IMR-90 (cell line): ENCODE measurements around the gene TCERG1L. TPM values are rescaled to one million over a fixed set of nuclear protein-coding genes. Genes with fewer than 3 reads are reported as not detected.

Experiments used
- ATAC-seq: fragments of 200-7000 bp; cut with Tn5 transposase; 2 replicates; pipeline ENCODE4 v1.9.1; 2020; ENCODE audit warnings: low read depth, mild to moderate bottlenecking, moderate library complexity
- BruUV-seq: library from RNA; stranded (reverse); fragments of 400-500 nt; replicated peaks from 2 replicates; lab custom pipeline; 2021; lab: Mats Ljungman, UMichigan
- CTCF ChIA-PET: fragments of 300-600 bp; formaldehyde crosslinking; extraction: SDS; loops from one replicate; lab custom pipeline; 2021; ENCODE audit warnings: antibody characterized with exemption; lab: Yijun Ruan, JAX
- POLR2A ChIA-PET: fragments of 300-600 bp; sonication (Branson Sonifier 250); formaldehyde crosslinking; loops from one replicate; lab custom pipeline; 2022; ENCODE audit warnings: antibody characterized with exemption; ENCODE audit not compliant: unreplicated experiment; lab: Charles Lee
- DNase-seq: peaks from one replicate; pipeline ENCODE4 v3.0.0; 2013
- H2AFZ ChIP-seq: replicated peaks from 2 replicates; pipeline ENCODE3; 2013; ENCODE audit warnings: low read length, mild to moderate bottlenecking; ENCODE audit not compliant: poor library complexity
- H2AK5ac ChIP-seq: 2 replicates; pipeline ENCODE4 v1.6.1; 2013; ENCODE audit warnings: low read depth, low read length, inconsistent platforms
- H2AK9ac ChIP-seq: replicated peaks from 2 replicates; pipeline ENCODE3; 2013; ENCODE audit warnings: mild to moderate bottlenecking, low read depth, low read length, moderate library complexity; ENCODE audit not compliant: poor library complexity
- H2BK120ac ChIP-seq: 2 replicates; pipeline ENCODE4 v1.6.1; 2013; ENCODE audit warnings: low read depth, low read length, inconsistent platforms
- H2BK15ac ChIP-seq: 3 replicates; pipeline ENCODE4 v1.6.1; 2013; ENCODE audit warnings: low read depth, low read length, inconsistent platforms
- H2BK20ac ChIP-seq: 2 replicates; pipeline ENCODE4 v1.6.1; 2013; ENCODE audit warnings: low read depth, mild to moderate bottlenecking, inconsistent platforms, low read length, moderate library complexity
- H2BK5ac ChIP-seq: 2 replicates; pipeline ENCODE4 v1.6.1; 2013; ENCODE audit warnings: mild to moderate bottlenecking, low read depth, low read length, inconsistent platforms; ENCODE audit not compliant: poor library complexity, severe bottlenecking
- H3K14ac ChIP-seq: replicated peaks from 2 replicates; pipeline ENCODE4 v1.6.1; 2013; ENCODE audit warnings: low read depth, low read length, inconsistent platforms
- H3K18ac ChIP-seq: 2 replicates; pipeline ENCODE4 v1.6.1; 2013; ENCODE audit warnings: low read depth, low read length, control low read depth
- H3K23ac ChIP-seq: 2 replicates; pipeline ENCODE4 v1.6.1; 2013; ENCODE audit warnings: low read depth, low read length, inconsistent platforms
- H3K27ac ChIP-seq: 2 replicates; pipeline ENCODE4 v1.5.1; 2013; ENCODE audit warnings: mild to moderate bottlenecking, control low read depth, low read length; ENCODE audit not compliant: insufficient read depth
- H3K27me3 ChIP-seq: 2 replicates; pipeline ENCODE4 v1.6.1; 2013; ENCODE audit warnings: low read length; ENCODE audit not compliant: control insufficient read depth, insufficient read depth
- H3K36me3 ChIP-seq: 2 replicates; pipeline ENCODE4 v1.6.1; 2013; ENCODE audit warnings: low read length, mixed read lengths; ENCODE audit not compliant: control insufficient read depth, insufficient read depth
- H3K4ac ChIP-seq: 2 replicates; pipeline ENCODE4 v1.6.1; 2013; ENCODE audit warnings: low read depth, low read length, inconsistent platforms
- H3K4me1 ChIP-seq: 2 replicates; pipeline ENCODE4 v1.6.1; 2013; ENCODE audit warnings: low read length, mixed read lengths; ENCODE audit not compliant: control insufficient read depth, insufficient read depth
- H3K4me2 ChIP-seq: 2 replicates; pipeline ENCODE4 v1.6.1; 2013; ENCODE audit warnings: low read depth, mild to moderate bottlenecking, control low read depth, low read length, moderate library complexity
- H3K4me3 ChIP-seq: 2 replicates; pipeline ENCODE4 v1.5.1; 2013; ENCODE audit warnings: low read depth, mild to moderate bottlenecking, control low read depth, low read length, moderate library complexity; ENCODE audit not compliant: insufficient read depth
- H3K56ac ChIP-seq: 2 replicates; pipeline ENCODE4 v1.6.1; 2013; ENCODE audit warnings: low read length, inconsistent platforms; ENCODE audit not compliant: insufficient read depth; ENCODE audit errors: extremely low read depth
- H3K79me1 ChIP-seq, 2 experiments: 2 replicates each; pipeline ENCODE4 v1.6.1; 2013; ENCODE audit warnings: low read length in 2 of 2, inconsistent platforms in 1 of 2, low read depth in 1 of 2
- H3K9ac ChIP-seq: 2 replicates; pipeline ENCODE4 v1.6.1; 2013; ENCODE audit warnings: low read depth, low read length, control low read depth
- H3K9me1 ChIP-seq: 2 replicates; pipeline ENCODE4 v1.6.1; 2013; ENCODE audit warnings: low read length, inconsistent platforms; ENCODE audit not compliant: insufficient read depth
- H3K9me3 ChIP-seq: 2 replicates; pipeline ENCODE4 v1.6.1; 2013; ENCODE audit warnings: low read length; ENCODE audit not compliant: control insufficient read depth, insufficient read depth
- H4K20me1 ChIP-seq: 2 replicates; pipeline ENCODE4 v1.6.1; 2013; ENCODE audit warnings: low read length, inconsistent platforms; ENCODE audit not compliant: insufficient read depth
- H4K5ac ChIP-seq: 2 replicates; pipeline ENCODE4 v1.6.1; 2013; ENCODE audit warnings: mild to moderate bottlenecking, low read depth, low read length, control low read depth
- H4K8ac ChIP-seq, 2 experiments: 2 replicates each; pipeline ENCODE4 v1.6.1; 2013; ENCODE audit warnings: low read depth in 2 of 2, low read length in 2 of 2, control low read depth in 1 of 2, inconsistent platforms in 1 of 2
- H4K91ac ChIP-seq: 2 replicates; pipeline ENCODE4 v1.6.1; 2013; ENCODE audit warnings: low read depth, low read length, inconsistent platforms; ENCODE audit not compliant: insufficient read depth
- BHLHE40 ChIP-seq: fragments of 150-350 bp; IDR thresholded peaks from 2 replicates; pipeline ENCODE4 v1.6.1; 2016; ENCODE audit warnings: mild to moderate bottlenecking, low read depth, low read length
- CEBPB ChIP-seq: IDR thresholded peaks from 2 replicates; pipeline ENCODE4 v1.6.1; 2012; ENCODE audit warnings: low read depth, low read length, improper control_type of control experiment
- CHD1 ChIP-seq: IDR thresholded peaks from 2 replicates; pipeline ENCODE4 v1.6.1; 2012; ENCODE audit warnings: low read depth, low read length, improper control_type of control experiment
- FOS ChIP-seq: fragments of 150-350 bp; IDR thresholded peaks from 2 replicates; pipeline ENCODE4 v1.6.1; 2016; ENCODE audit warnings: low read depth, low read length
- MAFK ChIP-seq: IDR thresholded peaks from 2 replicates; pipeline ENCODE4 v1.6.1; 2012; ENCODE audit warnings: low read depth, low read length, improper control_type of control experiment
- MAZ ChIP-seq: IDR thresholded peaks from 2 replicates; pipeline ENCODE4 v1.6.1; 2012; ENCODE audit warnings: low read depth, mild to moderate bottlenecking, low read length, improper control_type of control experiment, moderate library complexity, borderline replicate concordance
- MXI1 ChIP-seq: IDR thresholded peaks from 2 replicates; pipeline ENCODE4 v1.6.1; 2012; ENCODE audit warnings: low read depth, mild to moderate bottlenecking, low read length, moderate library complexity, borderline replicate concordance
- NFE2L2 ChIP-seq: fragments of 150-350 bp; IDR thresholded peaks from 2 replicates; pipeline ENCODE4 v1.6.1; 2016; ENCODE audit warnings: low read depth, mild to moderate bottlenecking, low read length
- POLR2A ChIP-seq: IDR thresholded peaks from 2 replicates; pipeline ENCODE4 v1.6.1; 2012; ENCODE audit warnings: mild to moderate bottlenecking, low read depth, low read length
- RAD21 ChIP-seq: IDR thresholded peaks from 2 replicates; pipeline ENCODE4 v1.6.1; 2012; ENCODE audit warnings: low read length, improper control_type of control experiment
- RCOR1 ChIP-seq: IDR thresholded peaks from 2 replicates; pipeline ENCODE4 v1.6.1; 2012; ENCODE audit warnings: mild to moderate bottlenecking, low read length, improper control_type of control experiment; ENCODE audit not compliant: insufficient replicate concordance
- RFX5 ChIP-seq: IDR thresholded peaks from 2 replicates; pipeline ENCODE4 v1.8.0; 2012; ENCODE audit warnings: low read depth, mild to moderate bottlenecking, low read length, moderate library complexity
- SMC3 ChIP-seq: fragments of 150-350 bp; IDR thresholded peaks from 2 replicates; pipeline ENCODE4 v1.6.1; 2016; ENCODE audit warnings: low read depth, mild to moderate bottlenecking, antibody characterized with exemption, low read length, moderate library complexity
- WGBS, 2 experiments: methylation state at CpG; one replicate each; pipeline versions ENCODE4 v1.1.5 to v1.1.7; 2013; ENCODE audit warnings: missing lambda C conversion rate in 2 of 2; ENCODE audit not compliant: insufficient read length in 1 of 2; ENCODE audit errors: extremely low coverage in 2 of 2; 5-methylcytosine and 5-hydroxymethylcytosine counted together
- dilution Hi-C: fragments of 300-500 bp; cut with HindIII; formaldehyde crosslinking; loops from one replicate; pipeline ENCODE4 v1.14.3; 2018; ENCODE audit warnings: low sequenced_read_pairs; ENCODE audit not compliant: unreplicated experiment
- in situ Hi-C: fragments of 300-500 bp; cut with MboI; formaldehyde crosslinking; loops from 3 replicates; pipeline ENCODE4 v1.14.3; 2019; ENCODE audit warnings: low sequenced_read_pairs, inconsistent platforms, mixed read lengths
- intact Hi-C: fragments of 100-400 bp; cut with micrococcal nuclease; formaldehyde crosslinking; loops from 2 replicates; pipeline ENCODE4 v1.10.0; 2022
- polyA plus RNA-seq, 3 experiments: library from polyadenylated mRNA; depleted of rRNA; stranded (reverse); fragments of >200 nt; gene quantifications; 2 replicates each; pipeline ENCODE4 v1.2.3, GENCODE V29; 2012; ENCODE audit warnings: low replicate concordance in 1 of 3
- total RNA-seq: library from RNA; depleted of rRNA; stranded (reverse); fragments of >200 nt; gene quantifications from 2 replicates; pipeline ENCODE4 v1.2.3, GENCODE V29; 2012
- TF ChIP-seq, protein P1 (sequence below): fragments of 150-350 bp; IDR thresholded peaks from 2 replicates; pipeline ENCODE4 v1.6.1; 2017; ENCODE audit warnings: mild to moderate bottlenecking, antibody characterized with exemption, low read length, low read depth
- TF ChIP-seq, protein P2 (sequence below): conservative IDR thresholded peaks from 2 replicates; pipeline ENCODE4 v1.5.1; 2012; ENCODE audit warnings: mild to moderate bottlenecking, low read depth, low read length, improper control_type of control experiment
- TF ChIP-seq, protein P3 (sequence below): fragments of 150-350 bp; IDR thresholded peaks from 2 replicates; pipeline ENCODE4 v1.6.1; 2016; ENCODE audit warnings: low read depth, mild to moderate bottlenecking, low read length, moderate library complexity, borderline replicate concordance

TCERG1L gene
- total and polyA plus RNA-seq, 2 of the 4 experiments (the other 2 are of a cell fraction): not detected

DNA sequence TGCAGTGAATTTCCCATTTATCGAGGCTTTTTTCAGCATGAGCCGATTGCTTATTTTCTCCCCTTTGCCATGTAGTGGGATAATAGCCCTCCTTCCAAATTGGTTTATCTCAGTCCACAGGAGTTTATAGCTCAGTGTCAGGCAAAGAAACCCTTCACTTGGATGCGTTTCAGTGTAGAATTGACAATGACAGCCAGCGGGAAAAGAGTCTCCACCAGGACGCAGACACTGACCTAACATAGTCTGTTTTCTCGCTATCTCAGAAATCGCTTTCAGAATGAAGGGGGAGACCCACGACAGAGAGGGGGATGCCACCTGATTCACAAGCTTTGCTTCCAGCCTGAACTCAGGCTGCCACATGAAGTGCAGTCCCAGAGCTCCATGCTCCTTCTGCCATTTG lies 43.5 kb upstream of the TCERG1L start:
- H3K4me3 ChIP-seq: no peak overlapping the region
- WGBS, 2 experiments: no CpG with 5 or more reads among the region's 8 CpGs

More for the DNA sequence above, 43.5 kb upstream of the TCERG1L start:
- Histone ChIP-seq H2BK5ac (no peak overlapping the region), H3K79me1 (no peaks in the 10 kb centered on the region), H4K20me1 (no peaks in the 10 kb centered on the region), H3K9me3 (peaks cover 41% of the 10 kb centered on the region), H3K27ac (no peak overlapping the region), H3K9me1 (no peaks in the 10 kb centered on the region), H2BK15ac (no peak overlapping the region), H4K5ac (no peak overlapping the region), H3K14ac (no peak overlapping the region), H3K4me2 (no peak overlapping the region), H3K4me1 (no peaks in the 10 kb centered on the region), H4K91ac (no peak overlapping the region), H3K27me3 (no peaks in the 10 kb centered on the region), H3K18ac (no peak overlapping the region), H3K36me3 (no peaks in the 10 kb centered on the region), H3K56ac (no peak overlapping the region), H3K23ac (no peak overlapping the region), H3K4ac (no peak overlapping the region), H4K8ac (no peak overlapping the region), H2BK120ac (no peak overlapping the region), H3K9ac (no peak overlapping the region), H2AFZ (no peak overlapping the region), H2AK9ac (no peak overlapping the region), H2AK5ac (no peak overlapping the region), H2BK20ac (no peak overlapping the region)
- BruUV-seq: no TSS peak
- ChIA-PET POLR2A (no interaction called here), CTCF (no interaction called here)
- intact Hi-C loops (no loop called here), dilution Hi-C loops (no loop called here), in situ Hi-C loops (no loop called here)
- no peak for DNase-seq
- TF ChIP-seq CHD1 (no peak), MXI1 (no peak), NFE2L2 (no peak), FOS (no peak), RFX5 (no peak), RAD21 (no peak), POLR2A (no peak), BHLHE40 (no peak), CEBPB (no peak), RCOR1 (no peak), MAFK (no peak), SMC3 (no peak), MAZ (no peak)
- TF ChIP-seq, protein P1, sequence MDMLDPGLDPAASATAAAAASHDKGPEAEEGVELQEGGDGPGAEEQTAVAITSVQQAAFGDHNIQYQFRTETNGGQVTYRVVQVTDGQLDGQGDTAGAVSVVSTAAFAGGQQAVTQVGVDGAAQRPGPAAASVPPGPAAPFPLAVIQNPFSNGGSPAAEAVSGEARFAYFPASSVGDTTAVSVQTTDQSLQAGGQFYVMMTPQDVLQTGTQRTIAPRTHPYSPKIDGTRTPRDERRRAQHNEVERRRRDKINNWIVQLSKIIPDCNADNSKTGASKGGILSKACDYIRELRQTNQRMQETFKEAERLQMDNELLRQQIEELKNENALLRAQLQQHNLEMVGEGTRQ: no peak
- TF ChIP-seq, protein P2, sequence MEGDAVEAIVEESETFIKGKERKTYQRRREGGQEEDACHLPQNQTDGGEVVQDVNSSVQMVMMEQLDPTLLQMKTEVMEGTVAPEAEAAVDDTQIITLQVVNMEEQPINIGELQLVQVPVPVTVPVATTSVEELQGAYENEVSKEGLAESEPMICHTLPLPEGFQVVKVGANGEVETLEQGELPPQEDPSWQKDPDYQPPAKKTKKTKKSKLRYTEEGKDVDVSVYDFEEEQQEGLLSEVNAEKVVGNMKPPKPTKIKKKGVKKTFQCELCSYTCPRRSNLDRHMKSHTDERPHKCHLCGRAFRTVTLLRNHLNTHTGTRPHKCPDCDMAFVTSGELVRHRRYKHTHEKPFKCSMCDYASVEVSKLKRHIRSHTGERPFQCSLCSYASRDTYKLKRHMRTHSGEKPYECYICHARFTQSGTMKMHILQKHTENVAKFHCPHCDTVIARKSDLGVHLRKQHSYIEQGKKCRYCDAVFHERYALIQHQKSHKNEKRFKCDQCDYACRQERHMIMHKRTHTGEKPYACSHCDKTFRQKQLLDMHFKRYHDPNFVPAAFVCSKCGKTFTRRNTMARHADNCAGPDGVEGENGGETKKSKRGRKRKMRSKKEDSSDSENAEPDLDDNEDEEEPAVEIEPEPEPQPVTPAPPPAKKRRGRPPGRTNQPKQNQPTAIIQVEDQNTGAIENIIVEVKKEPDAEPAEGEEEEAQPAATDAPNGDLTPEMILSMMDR: no peak
- TF ChIP-seq, protein P3, sequence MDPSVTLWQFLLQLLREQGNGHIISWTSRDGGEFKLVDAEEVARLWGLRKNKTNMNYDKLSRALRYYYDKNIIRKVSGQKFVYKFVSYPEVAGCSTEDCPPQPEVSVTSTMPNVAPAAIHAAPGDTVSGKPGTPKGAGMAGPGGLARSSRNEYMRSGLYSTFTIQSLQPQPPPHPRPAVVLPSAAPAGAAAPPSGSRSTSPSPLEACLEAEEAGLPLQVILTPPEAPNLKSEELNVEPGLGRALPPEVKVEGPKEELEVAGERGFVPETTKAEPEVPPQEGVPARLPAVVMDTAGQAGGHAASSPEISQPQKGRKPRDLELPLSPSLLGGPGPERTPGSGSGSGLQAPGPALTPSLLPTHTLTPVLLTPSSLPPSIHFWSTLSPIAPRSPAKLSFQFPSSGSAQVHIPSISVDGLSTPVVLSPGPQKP: no peak
- no peak for ATAC-seq
